PC-9 (cell line): ENCODE results near the gene EXOC3L2. TPM values are rescaled to one million over a fixed set of nuclear protein-coding genes. Genes with fewer than 3 reads are reported as not detected.

Source experiments
- BruUV-seq: library from RNA; stranded (reverse); fragments of 400-500 nt; replicated peaks from 2 replicates; lab custom pipeline; 2021; lab: Mats Ljungman, UMichigan
- CTCF ChIA-PET: fragments of 300-600 bp; sonication (Branson Sonifier 250); formaldehyde crosslinking; loops from one replicate; lab custom pipeline; 2022; ENCODE audit warnings: antibody characterized with exemption; lab: Charles Lee
- POLR2A ChIA-PET: fragments of 300-600 bp; sonication (Branson Sonifier 250); formaldehyde crosslinking; loops from one replicate; lab custom pipeline; 2022; ENCODE audit warnings: antibody characterized with exemption; ENCODE audit not compliant: unreplicated experiment; lab: Charles Lee
- DNase-seq, 2 experiments: peaks; one replicate each; pipeline versions ENCODE4 v3.0.0 to v3.0.0-alpha.2; 2015 to 2022; ENCODE audit warnings: mixed read lengths in 1 of 2
- H2AFZ ChIP-seq: fragments of 200-600 bp; sonication (generic); 2 replicates; pipeline ENCODE4 v1.8.1; 2017; ENCODE audit warnings: antibody characterized with exemption
- H3F3A ChIP-seq: fragments of 200-600 bp; sonication (generic); 2 replicates; pipeline ENCODE4 v1.8.1; 2017; ENCODE audit warnings: antibody characterized with exemption, mild to moderate bottlenecking, low read depth; ENCODE audit not compliant: insufficient read depth
- H3K27ac ChIP-seq: fragments of 200-600 bp; sonication (generic); 2 replicates; pipeline ENCODE4 v1.6.1; 2016; ENCODE audit warnings: mixed run types
- H3K27me3 ChIP-seq: fragments of 200-600 bp; sonication (generic); 2 replicates; pipeline ENCODE4 v1.6.1; 2016; ENCODE audit warnings: low read depth, mixed run types; ENCODE audit not compliant: insufficient read depth
- H3K36me3 ChIP-seq: fragments of 200-600 bp; sonication (generic); 2 replicates; pipeline ENCODE4 v1.6.1; 2016; ENCODE audit warnings: low read depth, mixed run types
- H3K4me1 ChIP-seq: fragments of 200-600 bp; sonication (generic); replicated peaks from 2 replicates; pipeline ENCODE4 v1.6.1; 2016; ENCODE audit warnings: mixed run types; ENCODE audit not compliant: insufficient read depth
- H3K4me2 ChIP-seq: fragments of 200-600 bp; sonication (generic); 2 replicates; pipeline ENCODE4 v1.6.1; 2017; ENCODE audit warnings: mixed run types
- H3K4me3 ChIP-seq: fragments of 200-600 bp; sonication (generic); 2 replicates; pipeline ENCODE4 v1.6.1; 2016; ENCODE audit warnings: mixed run types
- H3K79me2 ChIP-seq: fragments of 200-600 bp; sonication (generic); 2 replicates; pipeline ENCODE4 v1.6.1; 2017; ENCODE audit warnings: low read depth, mixed run types
- H3K9me2 ChIP-seq: fragments of 200-600 bp; sonication (generic); 2 replicates; pipeline ENCODE4 v1.8.1; 2017; ENCODE audit warnings: mild to moderate bottlenecking; ENCODE audit not compliant: insufficient read depth
- H3K9me3 ChIP-seq: fragments of 200-600 bp; sonication (generic); 2 replicates; pipeline ENCODE4 v1.8.1; 2016; ENCODE audit warnings: low read depth; ENCODE audit not compliant: insufficient read depth
- H4K20me1 ChIP-seq: fragments of 200-600 bp; sonication (generic); 2 replicates; pipeline ENCODE4 v1.8.1; 2017; ENCODE audit not compliant: insufficient read depth
- CTCF ChIP-seq: fragments of 200-600 bp; sonication (generic); conservative IDR thresholded peaks from 2 replicates; pipeline ENCODE4 v1.6.1; 2017; ENCODE audit warnings: mixed run types, antibody characterized with exemption, mild to moderate bottlenecking, moderate library complexity
- EZH2 ChIP-seq: fragments of 200-600 bp; sonication (generic); IDR thresholded peaks from 2 replicates; pipeline ENCODE4 v1.8.0; 2017; ENCODE audit warnings: antibody characterized with exemption, low read depth
- intact Hi-C: fragments of 100-400 bp; cut with micrococcal nuclease; formaldehyde crosslinking; loops from one replicate; pipeline ENCODE4 v1.10.0; 2022; ENCODE audit not compliant: unreplicated experiment
- total RNA-seq: library from RNA; stranded (reverse); gene quantifications from 2 replicates; pipeline ENCODE4 v1.2.3, GENCODE V29; 2021

Gene EXOC3L2
- total RNA-seq, 1 experiment from 2014 or later, result not detected

DNA sequence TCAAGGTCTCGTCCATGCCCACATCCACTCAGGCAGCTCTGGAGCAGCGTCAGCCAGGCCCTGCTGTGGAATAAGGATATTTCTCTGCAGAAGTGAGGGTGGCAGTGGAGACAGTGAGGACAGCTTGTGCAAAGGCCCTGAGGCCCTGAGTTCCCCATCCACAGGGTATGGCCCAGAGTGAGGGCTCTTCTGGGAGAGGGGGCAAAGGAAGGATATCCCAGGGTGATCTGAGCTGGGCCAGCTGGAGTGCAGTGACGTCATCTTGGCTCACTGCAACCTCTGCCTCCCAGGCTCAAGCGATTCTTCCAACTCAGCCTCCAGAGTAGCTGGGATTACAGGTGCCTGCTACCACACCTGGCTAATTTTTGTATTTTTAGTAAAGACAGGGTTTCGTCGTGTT, 17.4 kb upstream of the EXOC3L2 start:
- TF ChIP-seq EZH2 (no peak), CTCF (no peak)

DNA sequence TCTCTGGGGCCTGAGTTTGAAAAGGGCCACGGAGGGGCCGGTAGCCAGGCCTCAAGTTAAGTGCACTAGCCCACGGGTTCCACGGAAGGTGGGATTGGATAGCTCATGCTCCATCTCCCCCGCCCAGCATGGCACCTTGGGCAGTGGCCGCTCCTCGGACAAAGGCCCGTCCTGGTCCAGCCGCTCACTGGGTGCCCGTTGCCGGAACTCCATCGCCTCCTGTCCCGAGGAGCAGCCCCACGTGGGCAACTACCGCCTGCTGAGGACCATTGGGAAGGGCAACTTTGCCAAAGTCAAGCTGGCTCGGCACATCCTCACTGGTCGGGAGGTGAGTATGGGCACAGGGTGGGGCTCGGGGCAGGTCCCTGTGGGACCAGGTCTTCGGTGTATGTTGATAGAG, 13.7 kb upstream of the EXOC3L2 start:
- Histone ChIP-seq H3K36me3 (no peaks in the 10 kb centered on the region), H3K4me3 (no peak overlapping the region), H3F3A (no peaks in the 10 kb centered on the region), H3K27me3 (no peaks in the 10 kb centered on the region), H4K20me1 (peaks cover 19% of the 10 kb centered on the region; the same call in 1 of the 2 replicates), H3K79me2 (no peaks in the 10 kb centered on the region), H3K9me3 (no peaks in the 10 kb centered on the region), H3K9me2 (no peaks in the 10 kb centered on the region), H3K4me2 (no peak overlapping the region), H3K27ac (no peak overlapping the region), H3K4me1 (no peaks in the 10 kb centered on the region), H2AFZ (no peak overlapping the region)
- DNase-seq, result no peak
- TF ChIP-seq CTCF (no peak), EZH2 (no peak)
- intact Hi-C loops, result no loop called here
- no TSS peak for BruUV-seq
- ChIA-PET CTCF (no interaction called here), POLR2A (no interaction called here)

More for the DNA sequence above, 17.4 kb upstream of the EXOC3L2 start:
- H2AFZ ChIP-seq, result no peak overlapping the region
- no peaks in the 10 kb centered on the region for H3K36me3 ChIP-seq
- H3K9me3 ChIP-seq, result no peaks in the 10 kb centered on the region
- no TSS peak for BruUV-seq
- H3K4me2 ChIP-seq, result no peak overlapping the region
- no peaks in the 10 kb centered on the region for H3K27me3 ChIP-seq
- intact Hi-C loops, result no loop called here
- ChIA-PET CTCF (no interaction called here), POLR2A (no interaction called here)
- H3K9me2 ChIP-seq, result no peaks in the 10 kb centered on the region
- no peak overlapping the region for H3K27ac ChIP-seq
- H3F3A ChIP-seq, result no peaks in the 10 kb centered on the region
- no peaks in the 10 kb centered on the region for H3K4me1 ChIP-seq
- no peak overlapping the region for H3K4me3 ChIP-seq
- no peaks in the 10 kb centered on the region for H3K79me2 ChIP-seq
- DNase-seq, result no peak
- H4K20me1 ChIP-seq, result no peaks in the 10 kb centered on the region

DNA sequence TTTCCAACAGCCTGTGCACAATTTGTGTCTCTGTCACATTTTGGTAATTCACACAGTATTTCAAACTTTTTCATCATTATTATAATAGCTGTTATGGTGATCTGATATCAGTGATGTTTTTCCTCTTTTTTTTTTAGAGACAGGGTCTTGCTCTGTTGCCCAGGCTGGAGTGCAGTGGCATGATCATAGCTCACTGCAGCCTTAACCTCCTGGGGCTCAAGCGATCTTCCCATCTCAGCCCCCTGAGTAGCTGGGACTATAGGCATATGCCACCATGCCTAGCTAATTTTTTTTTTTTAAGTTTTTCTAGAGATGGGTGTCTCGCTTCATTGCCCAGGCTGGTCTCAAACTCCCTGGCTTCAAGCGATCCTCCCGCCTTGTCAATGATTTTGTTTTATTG, 11.6 kb upstream of the EXOC3L2 start:
- peaks cover 24% of the 10 kb centered on the region; the same call in 1 of the 2 replicates for H4K20me1 ChIP-seq
- no peak for DNase-seq
- BruUV-seq, result no TSS peak
- H3K4me1 ChIP-seq, result peaks cover 8% of the 10 kb centered on the region
- ChIA-PET POLR2A (interaction anchor here (0.7 kb wide), 2 partner anchors 41 to 79 kb away, joined by 5 to 6 read pairs; partner anchors contain the start of gene TRAPPC6A), CTCF (no interaction called here)
- no peak overlapping the region for H3K4me3 ChIP-seq
- no peaks in the 10 kb centered on the region for H3K9me2 ChIP-seq
- TF ChIP-seq CTCF (no peak), EZH2 (no peak)
- intact Hi-C loops, result no loop called here
- no peaks in the 10 kb centered on the region; the same call in 1 of the 2 replicates for H3F3A ChIP-seq
- H3K27me3 ChIP-seq, result no peaks in the 10 kb centered on the region
- no peak overlapping the region for H3K27ac ChIP-seq
- no peak overlapping the region for H3K4me2 ChIP-seq
- H3K79me2 ChIP-seq, result peaks cover 13% of the 10 kb centered on the region
- no peak overlapping the region for H2AFZ ChIP-seq
- H3K9me3 ChIP-seq, result no peaks in the 10 kb centered on the region
- H3K36me3 ChIP-seq, result no peaks in the 10 kb centered on the region
